DND-41 (cell line): ENCODE data around the gene NRG2.

ENCODE experiments used
- ATAC-seq: fragments of 200-7000 bp; cut with Tn5 transposase; 3 replicates; pipeline ENCODE4 v1.9.1; 2021; ENCODE audit warnings: low read depth; ENCODE audit not compliant: insufficient read depth
- DNase-seq: peaks from one replicate; pipeline ENCODE4 v3.0.0-alpha.2; 2020
- H2AFZ ChIP-seq: 2 replicates; pipeline ENCODE4 v1.6.0; 2012; ENCODE audit warnings: low read depth, low read length
- H3K27ac ChIP-seq: 2 replicates; pipeline ENCODE4 v1.5.1; 2012; ENCODE audit warnings: low read length, inconsistent platforms
- H3K27me3 ChIP-seq: fragments of 200-600 bp; sonication (generic); 2 replicates; pipeline ENCODE4 v1.6.0; 2012; ENCODE audit warnings: low read length, mild to moderate bottlenecking, inconsistent platforms; ENCODE audit not compliant: insufficient read depth, poor library complexity
- H3K36me3 ChIP-seq: 2 replicates; pipeline ENCODE4 v1.5.1; 2012; ENCODE audit warnings: low read length, inconsistent platforms; ENCODE audit not compliant: insufficient read depth
- H3K4me1 ChIP-seq: 2 replicates; pipeline ENCODE4 v1.5.1; 2012; ENCODE audit warnings: mild to moderate bottlenecking, low read length; ENCODE audit not compliant: insufficient read depth
- H3K4me2 ChIP-seq: 2 replicates; pipeline ENCODE4 v1.6.0; 2012; ENCODE audit warnings: mild to moderate bottlenecking, moderate library complexity, low read length, inconsistent platforms; ENCODE audit not compliant: insufficient read depth
- H3K4me3 ChIP-seq, 2 experiments: fragments of 200-600 bp in 1 of 2; shearing (Covaris generic) in 1 of 2; 2 replicates each; pipeline ENCODE4 v1.5.1; 2012 to 2016; ENCODE audit warnings: inconsistent platforms in 2 of 2, low read length in 2 of 2, mild to moderate bottlenecking in 2 of 2, low read depth in 1 of 2, moderate library complexity in 1 of 2
- H3K79me2 ChIP-seq: 2 replicates; pipeline ENCODE4 v1.6.0; 2012; ENCODE audit warnings: low read length, inconsistent platforms; ENCODE audit not compliant: insufficient read depth
- H3K9ac ChIP-seq: 2 replicates; pipeline ENCODE4 v1.6.0; 2012; ENCODE audit warnings: low read depth, mild to moderate bottlenecking, inconsistent platforms, low read length, moderate library complexity
- H3K9me3 ChIP-seq: 2 replicates; pipeline ENCODE4 v1.5.1; 2012; ENCODE audit warnings: low read length, moderate library complexity, mild to moderate bottlenecking, inconsistent platforms; ENCODE audit not compliant: insufficient read depth, severe bottlenecking
- H4K20me1 ChIP-seq: 2 replicates; pipeline ENCODE4 v1.6.0; 2012; ENCODE audit warnings: low read length; ENCODE audit not compliant: insufficient read depth
- CTCF ChIP-seq: IDR thresholded peaks from 2 replicates; pipeline ENCODE4 v1.5.1; 2012; ENCODE audit warnings: borderline replicate concordance, low read length, moderate library complexity, mild to moderate bottlenecking; ENCODE audit not compliant: poor library complexity, severe bottlenecking; ENCODE audit errors: extremely low read depth
- EZH2 ChIP-seq: IDR thresholded peaks from 3 replicates; pipeline ENCODE4 v1.6.1; 2012; ENCODE audit warnings: borderline replicate concordance, low read depth, mild to moderate bottlenecking, moderate library complexity, low read length, inconsistent platforms; ENCODE audit not compliant: severe bottlenecking

The NRG2 gene

DNA sequence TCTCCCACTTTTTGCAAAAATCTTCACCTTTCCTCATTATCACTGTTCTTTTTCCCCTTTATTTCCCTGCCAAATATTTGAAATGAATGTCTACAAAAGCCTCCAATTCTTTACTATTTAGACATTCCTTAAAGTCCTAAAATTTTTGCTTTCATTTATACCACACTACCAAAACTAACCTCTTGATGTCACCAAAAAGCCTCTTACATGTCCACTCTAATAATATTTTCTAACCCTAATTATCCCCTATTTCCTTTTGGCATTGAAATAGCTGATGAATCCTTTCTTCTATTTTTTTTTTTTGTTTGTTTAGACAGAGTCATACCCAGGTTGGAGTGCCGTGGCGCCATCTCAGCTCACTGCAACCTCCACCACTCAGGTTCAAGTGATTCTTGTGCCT is 32.3 kb upstream of the NRG2 start:
- Histone ChIP-seq H3K27ac (no peak overlapping the region), H2AFZ (no peak overlapping the region), H3K4me1 (no peaks in the 10 kb centered on the region), H3K9me3 (no peaks in the 10 kb centered on the region), H3K27me3 (peaks cover 7% of the 10 kb centered on the region), H3K4me3 (no peak overlapping the region), H3K9ac (no peak overlapping the region), H4K20me1 (no peaks in the 10 kb centered on the region), H3K79me2 (no peaks in the 10 kb centered on the region), H3K4me2 (no peak overlapping the region), H3K36me3 (no peaks in the 10 kb centered on the region)
- ATAC-seq = no peak
- no peak for DNase-seq
- no peak for TF ChIP-seq EZH2
- TF ChIP-seq CTCF = peak; percentile 18

DNA sequence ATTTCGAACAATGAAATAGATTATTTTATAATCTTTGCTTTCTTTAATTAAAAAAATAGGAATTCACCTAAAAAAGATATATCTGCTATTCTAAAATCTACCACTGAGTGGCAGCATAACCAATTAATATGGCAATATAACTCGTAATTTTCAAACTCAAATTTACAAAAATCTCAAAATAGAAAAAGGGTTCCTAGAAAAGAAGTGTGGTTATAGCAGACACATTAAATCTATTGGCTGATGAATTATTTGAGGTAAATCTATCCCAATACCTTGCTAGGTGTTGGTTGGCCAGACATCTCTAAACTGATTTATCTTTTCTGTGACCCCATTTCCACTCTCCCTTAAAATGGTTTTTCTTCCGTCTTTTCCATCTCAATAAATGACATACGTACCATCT is 30.2 kb upstream of the NRG2 start:
- Histone ChIP-seq H3K4me3 (no peak overlapping the region), H3K9me3 (no peaks in the 10 kb centered on the region), H3K9ac (no peak overlapping the region), H4K20me1 (no peaks in the 10 kb centered on the region), H2AFZ (no peak overlapping the region), H3K27ac (no peak overlapping the region), H3K79me2 (no peaks in the 10 kb centered on the region), H3K36me3 (no peaks in the 10 kb centered on the region), H3K4me1 (no peaks in the 10 kb centered on the region), H3K27me3 (peaks cover 6% of the 10 kb centered on the region), H3K4me2 (no peak overlapping the region)
- peak; percentile 67 for TF ChIP-seq CTCF
- TF ChIP-seq EZH2 = no peak
- ATAC-seq (no peak), DNase-seq (no peak)

GRCh38 chr5:140072812-140073211 is 29.7 kb upstream of the NRG2 start:
- no peak overlapping the region for H3K4me3 ChIP-seq

More at GRCh38 chr5:140072812-140073211, 29.7 kb upstream of the NRG2 start:
- Histone ChIP-seq H3K4me1 (no peaks in the 10 kb centered on the region), H3K9ac (no peak overlapping the region), H3K27me3 (peaks cover 6% of the 10 kb centered on the region), H3K9me3 (no peaks in the 10 kb centered on the region), H3K4me2 (no peak overlapping the region), H4K20me1 (no peaks in the 10 kb centered on the region), H3K27ac (no peak overlapping the region), H3K36me3 (no peaks in the 10 kb centered on the region), H2AFZ (no peak overlapping the region), H3K79me2 (no peaks in the 10 kb centered on the region)
- ATAC-seq = no peak
- DNase-seq = no peak
- TF ChIP-seq EZH2 (no peak), CTCF (no peak)
